ENCODE data around the gene AFMID. TPM values are rescaled to one million over a fixed set of nuclear protein-coding genes. Genes with fewer than 3 reads are reported as not detected.

AFMID gene
- total RNA-seq, 4 donors from 2014 or later, result 14.9 to 27.4 (median 20.3) TPM

DNA sequence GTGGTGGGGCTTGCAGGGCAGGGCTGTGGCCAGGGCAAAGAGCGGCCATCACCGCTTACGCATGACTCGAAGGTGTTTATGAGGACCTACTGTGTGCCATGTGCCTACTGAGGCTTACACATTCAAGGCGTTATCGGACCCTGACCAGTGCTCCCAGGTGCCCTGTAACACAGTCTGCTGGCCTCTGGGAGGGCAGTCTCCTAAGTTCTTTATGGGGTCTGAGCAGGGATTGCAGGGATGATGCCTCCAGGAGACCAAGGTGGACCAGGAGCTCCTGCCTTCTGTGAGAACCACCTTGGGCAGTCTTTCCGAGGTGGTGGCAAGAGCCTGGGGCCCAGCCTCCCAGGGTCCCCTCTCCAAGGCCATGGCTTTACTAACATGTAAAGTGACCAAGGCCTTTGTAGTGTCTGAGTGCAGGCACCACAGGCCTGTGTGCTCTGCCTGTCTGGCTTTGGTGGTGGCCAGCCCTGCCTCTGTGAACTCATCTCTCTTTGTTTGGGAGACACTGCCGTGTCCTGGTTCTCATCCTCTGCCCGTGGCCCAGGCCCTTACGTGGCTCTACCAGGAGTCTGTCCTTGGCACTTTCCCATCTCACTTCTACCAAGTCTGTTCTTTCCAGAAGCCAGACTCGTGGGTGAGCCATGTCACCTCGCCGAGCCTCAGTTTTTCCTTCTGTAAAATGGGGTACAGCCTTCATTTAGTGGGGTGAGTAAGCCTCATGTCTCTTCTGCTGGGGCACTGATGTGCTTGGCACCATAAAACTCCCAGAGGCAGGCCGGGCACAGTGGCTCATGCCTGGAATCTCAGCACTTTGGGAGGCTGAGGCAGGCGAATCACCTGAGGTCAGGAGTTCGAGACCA lies 22.2 kb upstream of the AFMID start:
- TF ChIP-seq, protein P1, sequence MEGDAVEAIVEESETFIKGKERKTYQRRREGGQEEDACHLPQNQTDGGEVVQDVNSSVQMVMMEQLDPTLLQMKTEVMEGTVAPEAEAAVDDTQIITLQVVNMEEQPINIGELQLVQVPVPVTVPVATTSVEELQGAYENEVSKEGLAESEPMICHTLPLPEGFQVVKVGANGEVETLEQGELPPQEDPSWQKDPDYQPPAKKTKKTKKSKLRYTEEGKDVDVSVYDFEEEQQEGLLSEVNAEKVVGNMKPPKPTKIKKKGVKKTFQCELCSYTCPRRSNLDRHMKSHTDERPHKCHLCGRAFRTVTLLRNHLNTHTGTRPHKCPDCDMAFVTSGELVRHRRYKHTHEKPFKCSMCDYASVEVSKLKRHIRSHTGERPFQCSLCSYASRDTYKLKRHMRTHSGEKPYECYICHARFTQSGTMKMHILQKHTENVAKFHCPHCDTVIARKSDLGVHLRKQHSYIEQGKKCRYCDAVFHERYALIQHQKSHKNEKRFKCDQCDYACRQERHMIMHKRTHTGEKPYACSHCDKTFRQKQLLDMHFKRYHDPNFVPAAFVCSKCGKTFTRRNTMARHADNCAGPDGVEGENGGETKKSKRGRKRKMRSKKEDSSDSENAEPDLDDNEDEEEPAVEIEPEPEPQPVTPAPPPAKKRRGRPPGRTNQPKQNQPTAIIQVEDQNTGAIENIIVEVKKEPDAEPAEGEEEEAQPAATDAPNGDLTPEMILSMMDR (IDR thresholded peaks at IDR 0.05; ENCODE audit: low read depth), result no peak

DNA sequence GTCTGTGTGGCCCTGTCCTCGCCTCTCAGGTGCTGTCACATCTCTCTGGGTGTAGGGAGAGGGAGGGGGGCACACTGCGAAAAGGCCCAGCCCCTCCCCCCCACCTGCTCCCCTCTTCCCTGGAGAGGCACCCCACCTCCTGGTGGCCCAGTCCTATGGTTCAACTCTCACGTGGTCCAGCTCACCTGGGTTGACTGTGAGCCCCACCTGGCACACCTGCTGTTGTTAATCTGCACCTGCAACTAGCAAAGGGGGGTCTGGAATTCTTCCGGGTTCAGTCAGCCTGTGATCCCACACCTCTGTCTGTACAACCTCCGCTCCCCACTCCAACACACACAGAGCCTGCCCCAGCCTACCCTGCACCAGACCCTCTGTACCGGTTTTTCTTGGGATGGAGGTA lies 20.7 kb upstream of the AFMID start:
- TF ChIP-seq, protein P1 (IDR thresholded peaks at IDR 0.05; ENCODE audit: low read depth), result no peak

DNA sequence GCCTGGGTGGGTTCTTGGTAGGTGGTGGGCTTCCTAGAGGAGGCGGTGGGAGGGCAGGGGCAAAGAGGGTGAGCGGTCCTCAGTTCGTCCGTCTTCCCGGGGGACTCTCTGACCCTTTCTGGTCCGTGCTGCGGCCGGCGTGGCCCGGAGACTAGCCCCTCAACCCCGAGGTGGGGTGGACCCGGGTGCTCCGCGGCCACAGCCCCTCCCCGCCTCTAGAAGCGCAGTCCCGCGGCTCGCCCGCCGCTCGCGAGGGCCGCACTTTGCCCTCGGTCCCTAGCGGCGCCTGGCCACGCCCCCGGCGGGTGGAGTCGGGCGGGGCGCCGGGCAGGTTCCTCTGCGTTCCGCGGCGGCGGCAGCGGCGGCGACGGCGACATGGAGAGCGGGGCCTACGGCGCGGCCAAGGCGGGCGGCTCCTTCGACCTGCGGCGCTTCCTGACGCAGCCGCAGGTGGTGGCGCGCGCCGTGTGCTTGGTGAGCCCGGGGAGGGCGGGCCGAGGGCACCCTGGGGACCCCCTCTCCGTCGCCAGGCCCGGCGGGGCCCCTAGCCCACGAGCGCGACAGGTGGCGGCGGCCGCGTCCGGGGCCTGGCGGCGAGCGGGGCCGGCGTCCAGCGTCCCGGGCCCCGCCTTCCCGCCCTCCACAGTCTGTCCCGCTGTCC lies 18.8 kb upstream of the AFMID start, which contains the start of gene SYNGR2:
TSS of gene SYNGR2 (plus strand) at position 340 of the 661 bp plus-strand sequence. CDS start at position 376, 36 bp downstream.
- TF ChIP-seq, protein P1 (IDR thresholded peaks at IDR 0.05; ENCODE audit: low read depth), result no peak

DNA sequence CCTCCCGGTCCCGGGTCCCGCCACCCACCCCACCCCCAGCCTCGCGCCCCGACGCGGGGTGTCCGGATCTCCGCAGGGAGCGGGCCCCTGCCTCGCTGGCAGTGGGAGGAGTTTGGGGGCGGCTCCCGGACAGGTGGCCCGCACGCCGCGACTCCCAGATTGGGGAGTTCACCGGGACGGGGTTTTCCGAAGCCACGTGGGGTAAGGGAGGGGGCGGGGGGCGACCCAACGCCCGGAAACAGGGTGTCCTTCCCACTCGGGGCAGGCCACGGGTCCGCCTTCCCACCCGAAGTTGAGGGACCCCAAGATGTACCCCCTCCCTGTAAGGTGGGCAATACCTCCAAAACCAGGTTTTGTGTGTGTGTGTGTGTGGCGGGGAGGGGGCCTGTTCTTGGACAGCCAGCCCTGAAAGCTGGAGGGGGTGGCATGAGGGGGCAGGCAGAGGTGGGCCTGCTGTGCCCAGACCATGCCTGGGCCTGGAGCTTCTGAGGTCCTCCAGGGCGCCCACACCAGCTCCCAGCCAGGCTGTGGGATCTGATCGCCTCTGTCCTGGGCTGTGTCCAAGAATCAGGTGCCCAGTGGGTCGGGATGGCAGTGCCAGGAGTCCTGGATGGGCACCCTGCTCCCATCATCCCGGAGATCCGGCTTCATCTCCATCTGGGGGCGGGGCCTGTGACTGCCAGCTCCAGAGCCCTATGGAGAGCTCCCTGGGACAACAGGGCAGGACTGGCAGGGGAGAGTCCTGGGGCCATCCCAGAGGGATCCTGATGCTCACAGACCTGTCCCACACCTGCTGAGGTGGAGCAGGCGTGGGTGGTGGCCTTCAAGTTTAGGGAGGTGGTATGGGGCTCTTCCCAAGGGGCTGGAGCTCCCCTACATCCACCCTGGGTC lies 18.0 kb upstream of the AFMID start:
- TF ChIP-seq, protein P1 (IDR thresholded peaks at IDR 0.05; ENCODE audit: low read depth), result no peak

DNA sequence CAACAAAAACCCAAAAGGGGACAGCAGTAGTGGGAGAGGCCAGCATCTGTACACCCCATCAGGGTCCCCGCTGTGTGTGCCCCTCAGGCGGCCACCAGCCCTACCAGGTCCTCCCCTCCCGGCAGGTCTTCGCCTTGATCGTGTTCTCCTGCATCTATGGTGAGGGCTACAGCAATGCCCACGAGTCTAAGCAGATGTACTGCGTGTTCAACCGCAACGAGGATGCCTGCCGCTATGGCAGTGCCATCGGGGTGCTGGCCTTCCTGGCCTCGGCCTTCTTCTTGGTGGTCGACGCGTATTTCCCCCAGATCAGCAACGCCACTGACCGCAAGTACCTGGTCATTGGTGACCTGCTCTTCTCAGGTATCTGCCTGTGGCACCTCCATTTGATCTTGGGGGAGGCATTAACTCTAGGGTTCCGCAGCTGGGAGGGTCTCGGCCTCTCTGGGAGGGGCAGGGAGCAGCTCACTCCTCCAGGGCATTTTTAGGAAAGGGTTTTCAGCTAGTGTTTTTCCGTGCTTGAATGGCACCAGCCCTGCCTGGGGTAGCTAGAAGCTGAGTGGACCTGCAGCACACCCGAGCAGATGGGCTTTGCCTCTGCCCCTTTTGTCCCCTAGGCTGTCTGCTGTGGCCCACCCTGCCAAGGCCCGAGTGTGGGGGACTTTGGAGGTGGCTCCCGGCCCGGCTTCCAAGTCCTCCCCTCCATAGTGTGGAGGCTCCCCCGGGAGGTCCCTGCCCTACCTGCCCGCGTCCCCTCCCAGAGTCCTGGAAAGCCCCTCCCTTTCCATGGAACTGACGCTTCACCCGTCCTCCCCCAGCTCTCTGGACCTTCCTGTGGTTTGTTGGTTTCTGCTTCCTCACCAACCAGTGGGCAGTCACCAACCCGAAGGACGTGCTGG lies 16.2 kb upstream of the AFMID start:
- TF ChIP-seq, protein P1 (IDR thresholded peaks at IDR 0.05; ENCODE audit: low read depth), result no peak

DNA sequence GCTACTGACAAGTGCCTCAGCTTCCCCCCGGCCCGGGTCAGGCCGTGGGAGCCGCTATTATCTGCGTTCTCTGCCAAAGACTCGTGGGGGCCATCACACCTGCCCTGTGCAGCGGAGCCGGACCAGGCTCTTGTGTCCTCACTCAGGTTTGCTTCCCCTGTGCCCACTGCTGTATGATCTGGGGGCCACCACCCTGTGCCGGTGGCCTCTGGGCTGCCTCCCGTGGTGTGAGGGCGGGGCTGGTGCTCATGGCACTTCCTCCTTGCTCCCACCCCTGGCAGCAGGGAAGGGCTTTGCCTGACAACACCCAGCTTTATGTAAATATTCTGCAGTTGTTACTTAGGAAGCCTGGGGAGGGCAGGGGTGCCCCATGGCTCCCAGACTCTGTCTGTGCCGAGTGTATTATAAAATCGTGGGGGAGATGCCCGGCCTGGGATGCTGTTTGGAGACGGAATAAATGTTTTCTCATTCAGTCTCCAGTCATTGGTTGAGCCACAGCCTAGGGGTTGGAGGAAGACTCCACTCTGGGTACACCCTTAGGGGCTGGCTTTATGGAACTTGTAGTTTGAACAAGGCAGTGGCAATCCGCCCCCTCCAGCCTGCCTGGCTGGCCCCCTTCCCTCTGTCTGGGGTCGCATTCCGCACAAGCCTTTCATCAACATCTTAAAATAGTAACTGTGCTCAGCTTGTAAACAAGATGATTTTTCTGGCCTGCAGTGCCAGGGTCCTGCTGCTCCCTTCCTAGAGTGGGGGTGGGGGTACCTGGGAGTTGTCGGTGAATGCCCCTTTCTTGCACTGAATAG lies 14.7 kb upstream of the AFMID start:
- TF ChIP-seq, protein P1 (IDR thresholded peaks at IDR 0.05; ENCODE audit: low read depth), result no peak

Data from subcutaneous adipose tissue (tissue), 4 donors.